Effector memory CD4-positive, alpha-beta T cell (primary cell): ENCODE results near the gene AQP12B.
"Not testable (repeated sequence)": the region's sequence is repeated elsewhere in the genome, so short reads cannot be mapped to it uniquely, and the experiment has no call there.

Experiments used
- DNase-seq, 3 donors: peaks; one replicate each; pipeline ENCODE4 v3.0.0-alpha.2; 2020
- H3K27ac ChIP-seq: 2 replicates; pipeline ENCODE4 v1.7.0; 2013; ENCODE audit warnings: mild to moderate bottlenecking, low read length, moderate library complexity; ENCODE audit not compliant: insufficient read depth, poor library complexity, severe bottlenecking
- H3K27me3 ChIP-seq: replicated peaks from 2 replicates; pipeline ENCODE4 v1.7.0; 2013; ENCODE audit warnings: mild to moderate bottlenecking, low read length; ENCODE audit not compliant: insufficient read depth, control insufficient read depth, poor library complexity, severe bottlenecking
- H3K36me3 ChIP-seq: 2 replicates; pipeline ENCODE4 v1.7.0; 2013; ENCODE audit warnings: mild to moderate bottlenecking, low read length, moderate library complexity; ENCODE audit not compliant: control insufficient read depth, insufficient read depth
- H3K4me1 ChIP-seq: 2 replicates; pipeline ENCODE4 v1.7.0; 2013; ENCODE audit warnings: low read length, mild to moderate bottlenecking; ENCODE audit not compliant: control insufficient read depth, insufficient read depth, poor library complexity, severe bottlenecking
- H3K4me3 ChIP-seq: 2 replicates; pipeline ENCODE4 v1.7.0; 2013; ENCODE audit warnings: low read length, low read depth, mild to moderate bottlenecking; ENCODE audit not compliant: insufficient read depth, poor library complexity, severe bottlenecking
- H3K9me3 ChIP-seq: 2 replicates; pipeline ENCODE4 v1.7.0; 2013; ENCODE audit warnings: mild to moderate bottlenecking, low read length, moderate library complexity; ENCODE audit not compliant: control insufficient read depth

The AQP12B gene

DNA sequence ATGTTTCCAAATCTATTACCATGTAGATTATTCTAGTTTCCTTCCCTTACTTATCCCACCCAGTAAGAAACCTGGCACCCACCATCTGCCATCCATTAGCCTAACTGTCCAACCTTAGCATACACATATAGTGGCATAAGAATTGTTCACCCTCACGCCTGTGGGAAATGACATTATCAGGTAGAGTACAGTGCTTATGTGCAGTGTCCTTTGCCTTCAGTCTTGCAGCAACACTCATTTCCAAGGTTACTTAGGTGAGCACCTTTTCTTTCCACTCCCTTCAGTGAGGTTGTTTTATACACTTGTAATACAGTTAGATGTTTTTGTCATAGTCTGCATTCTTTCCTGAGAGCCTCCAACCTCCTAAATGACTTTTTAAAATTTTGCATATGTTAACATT is 18.1 kb downstream of the AQP12B start:
- H3K4me1 ChIP-seq = no peaks in the 10 kb centered on the region
- no peaks in the 10 kb centered on the region for H3K36me3 ChIP-seq
- no peak for DNase-seq
- H3K27ac ChIP-seq = no peak overlapping the region
- H3K27me3 ChIP-seq = peaks cover 2% of the 10 kb centered on the region
- H3K4me3 ChIP-seq = no peak overlapping the region
- H3K9me3 ChIP-seq = no peaks in the 10 kb centered on the region

DNA sequence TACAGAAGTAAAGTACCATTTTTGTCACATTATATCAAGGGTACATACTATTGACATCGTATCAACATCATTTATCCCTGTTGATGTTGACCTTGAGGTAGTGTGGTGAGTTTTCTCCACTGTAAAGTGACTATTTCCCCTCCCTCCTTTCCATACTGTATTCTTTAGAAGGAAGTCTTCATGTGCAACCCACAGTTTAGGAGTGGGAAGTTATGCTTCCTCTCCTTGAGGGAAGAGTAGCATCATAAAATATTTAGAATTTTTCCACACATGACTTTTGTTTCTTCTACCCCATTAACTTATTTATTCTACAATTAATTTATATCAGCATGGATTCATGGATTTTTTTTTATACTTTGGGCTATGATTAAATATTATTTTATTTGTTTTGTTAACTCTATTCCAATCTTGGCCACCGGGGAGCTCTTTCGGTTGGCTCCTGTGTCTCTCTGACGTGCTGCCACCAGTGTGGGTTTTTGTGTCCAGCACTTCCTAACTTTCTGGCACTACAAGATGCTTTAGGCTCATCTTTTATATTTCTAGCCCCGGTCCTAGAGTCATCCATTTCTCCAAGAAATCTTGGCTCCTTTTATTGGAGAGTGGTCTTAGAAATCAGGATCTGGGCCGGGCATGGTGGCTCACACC is 19.0 kb downstream of the AQP12B start:
- Histone ChIP-seq H3K36me3 (no peaks in the 10 kb centered on the region), H3K4me3 (no peak overlapping the region), H3K27me3 (peaks cover 2% of the 10 kb centered on the region)

DNA sequence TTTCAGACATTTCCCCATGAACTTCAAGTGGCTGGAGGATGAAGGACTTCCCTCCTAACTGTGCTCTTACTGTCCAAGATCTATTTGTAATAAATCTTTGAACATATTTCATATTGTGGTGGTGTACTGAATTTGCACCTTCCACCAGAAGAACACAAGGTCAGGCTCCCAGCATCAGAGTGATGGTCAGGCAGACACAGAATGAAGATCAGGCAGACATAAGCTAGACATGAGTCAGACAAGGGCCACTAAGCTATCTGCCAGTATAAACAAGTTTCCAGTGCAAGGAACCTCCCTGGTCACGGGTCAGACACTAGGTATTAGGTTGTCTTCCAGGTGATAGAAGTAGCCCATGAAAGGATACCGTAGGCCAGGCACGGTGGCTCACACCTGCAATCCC is 20.0 kb downstream of the AQP12B start:
- H3K27ac ChIP-seq = no peak overlapping the region
- DNase-seq = no peak

More for the DNA sequence above, 19.0 kb downstream of the AQP12B start:
- no peak overlapping the region for H3K27ac ChIP-seq
- H3K9me3 ChIP-seq = no peaks in the 10 kb centered on the region
- no peak for DNase-seq
- H3K4me1 ChIP-seq = no peaks in the 10 kb centered on the region

DNA sequence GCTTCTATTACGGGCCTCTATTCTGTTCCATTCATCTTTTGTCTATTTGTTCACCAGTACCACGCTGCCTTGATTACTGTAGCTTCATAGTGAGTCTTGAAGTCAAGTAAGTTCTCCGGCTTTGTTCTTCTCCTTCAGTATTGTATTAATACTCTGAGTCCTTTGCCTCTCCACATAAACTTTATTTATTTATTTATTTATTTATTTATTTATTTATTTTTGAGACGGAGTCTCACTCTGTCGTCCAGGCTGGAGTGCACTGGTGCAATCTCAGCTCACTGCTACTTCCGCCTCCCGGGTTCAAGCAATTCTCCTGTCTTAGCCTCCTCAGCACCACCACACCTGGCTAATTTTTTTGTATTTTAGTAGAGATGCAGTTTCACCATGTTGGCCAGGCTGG is 22.8 kb downstream of the AQP12B start:
- not testable (repeated sequence) for H3K9me3 ChIP-seq, H3K27me3 ChIP-seq, H3K36me3 ChIP-seq, H3K4me3 ChIP-seq, H3K27ac ChIP-seq, DNase-seq, H3K4me1 ChIP-seq

More for the DNA sequence above, 20.0 kb downstream of the AQP12B start:
- H3K4me1 ChIP-seq = no peaks in the 10 kb centered on the region
- H3K27me3 ChIP-seq = peaks cover 2% of the 10 kb centered on the region
- H3K9me3 ChIP-seq = no peaks in the 10 kb centered on the region
- H3K4me3 ChIP-seq = no peak overlapping the region
- no peaks in the 10 kb centered on the region for H3K36me3 ChIP-seq

DNA sequence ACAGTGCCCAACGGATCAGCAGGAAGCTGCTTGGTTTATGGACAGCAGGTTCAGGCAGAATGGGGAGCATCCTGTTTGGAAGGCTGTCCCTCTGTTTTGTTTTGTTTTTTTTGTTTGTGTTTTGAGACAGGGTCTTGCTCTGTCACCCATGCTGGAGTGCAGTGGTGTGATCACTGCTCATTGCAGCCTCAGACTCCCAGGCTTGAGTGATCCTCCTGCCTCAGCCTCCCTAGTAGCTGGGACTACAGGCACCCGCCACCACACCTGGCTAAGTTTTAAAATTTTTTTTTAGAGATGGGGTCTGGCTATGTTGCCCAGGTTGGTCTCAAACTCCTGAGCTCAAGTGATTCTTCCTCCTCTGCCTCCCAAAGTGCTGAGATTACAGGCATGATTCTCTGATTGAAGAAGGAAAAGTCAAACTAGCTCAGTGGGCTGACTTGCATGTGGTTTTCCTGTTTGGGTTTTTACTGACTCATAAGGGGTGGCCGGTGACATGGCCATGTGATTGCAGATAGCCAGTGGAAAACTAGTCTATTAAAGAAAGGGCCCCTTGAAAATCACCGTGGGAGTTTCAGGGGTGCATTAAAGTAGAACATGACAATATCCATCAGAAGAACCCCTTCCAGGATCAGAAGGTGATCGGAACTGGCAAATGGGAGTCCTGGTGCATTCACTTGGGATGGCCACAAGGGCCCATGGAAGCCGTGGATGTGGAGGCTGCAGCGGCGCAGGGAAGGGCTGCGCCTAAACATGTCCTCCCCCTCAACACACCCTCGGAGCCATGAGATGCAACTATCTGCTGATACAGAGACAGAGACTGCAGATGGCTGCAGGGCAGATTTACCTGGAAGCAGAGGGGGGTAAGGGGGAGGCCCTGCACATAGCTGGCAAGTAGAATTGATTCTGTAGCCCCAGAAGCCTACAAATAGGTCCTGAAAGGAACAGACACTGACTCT is 26.5 kb downstream of the AQP12B start:
- DNase-seq = no peak
- no peak overlapping the region for H3K4me3 ChIP-seq

DNA sequence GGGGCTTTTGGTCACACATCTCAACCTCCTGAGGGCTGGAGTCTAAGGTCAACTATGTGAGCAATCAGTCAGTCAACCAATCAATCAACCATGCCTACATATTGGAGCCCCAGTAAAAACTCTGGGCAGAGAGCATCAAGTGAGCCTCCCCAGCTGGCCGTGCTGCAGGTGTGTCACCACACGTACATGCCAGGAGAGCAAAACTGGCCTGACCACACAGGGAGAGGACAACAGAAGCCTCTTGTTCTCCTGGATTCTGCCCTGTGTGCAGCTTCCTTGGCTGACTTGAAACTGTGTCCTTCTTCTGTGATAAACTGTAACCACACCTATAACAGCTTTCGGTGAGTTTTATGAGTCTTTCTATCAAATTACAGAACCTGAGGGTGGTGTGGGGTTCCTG is 31.5 kb downstream of the AQP12B start:
- DNase-seq = no peak
- no peaks in the 10 kb centered on the region for H3K9me3 ChIP-seq
- no peak overlapping the region for H3K27ac ChIP-seq
- peaks cover 10% of the 10 kb centered on the region for H3K4me1 ChIP-seq
- H3K4me3 ChIP-seq = no peak overlapping the region
- H3K27me3 ChIP-seq = no peaks in the 10 kb centered on the region
- no peaks in the 10 kb centered on the region for H3K36me3 ChIP-seq

More for the DNA sequence above, 26.5 kb downstream of the AQP12B start:
- Histone ChIP-seq H3K36me3 (no peaks in the 10 kb centered on the region), H3K27me3 (no peaks in the 10 kb centered on the region), H3K9me3 (no peaks in the 10 kb centered on the region), H3K27ac (no peak overlapping the region), H3K4me1 (peaks cover 6% of the 10 kb centered on the region)

DNA sequence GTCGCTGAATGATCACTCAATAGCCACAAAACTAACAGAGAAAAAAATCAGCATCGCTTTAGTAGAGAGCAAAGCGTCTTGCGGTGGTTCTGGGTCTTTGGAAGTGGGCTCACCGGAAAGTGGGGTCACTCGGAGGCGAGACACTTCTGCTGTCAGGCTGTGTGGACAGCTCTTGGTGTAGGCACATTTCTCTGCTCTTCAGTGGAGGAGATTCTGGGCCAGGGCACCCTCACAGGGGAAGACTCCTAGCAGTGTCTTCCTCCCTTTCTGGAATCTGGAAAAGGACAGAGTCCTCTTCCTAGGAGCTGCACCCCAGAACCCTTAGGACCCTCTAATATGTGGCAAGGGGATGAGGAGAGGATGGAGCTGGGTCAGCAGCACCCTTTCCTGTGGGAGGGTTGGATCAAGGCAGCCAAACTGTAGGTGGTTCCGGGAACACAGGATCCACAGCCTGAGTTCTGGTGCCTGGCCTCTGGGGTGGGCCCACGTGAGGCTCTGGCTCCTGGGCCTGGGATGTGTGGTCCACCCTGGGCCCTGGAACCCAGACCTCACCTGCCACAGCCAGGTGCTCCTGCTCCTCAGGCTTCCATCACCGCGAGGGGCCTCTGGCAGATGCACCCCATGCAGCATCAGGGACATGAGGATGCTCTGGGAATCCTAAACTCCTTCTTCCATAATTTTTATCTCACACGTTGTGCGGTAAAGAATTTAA is 32.3 kb downstream of the AQP12B start:
- no peaks in the 10 kb centered on the region for H3K36me3 ChIP-seq
- peaks cover 9% of the 10 kb centered on the region for H3K4me1 ChIP-seq
- no peak overlapping the region for H3K27ac ChIP-seq
- H3K27me3 ChIP-seq = no peaks in the 10 kb centered on the region
- H3K4me3 ChIP-seq = no peak overlapping the region
- no peaks in the 10 kb centered on the region for H3K9me3 ChIP-seq
- no peak for DNase-seq

DNA sequence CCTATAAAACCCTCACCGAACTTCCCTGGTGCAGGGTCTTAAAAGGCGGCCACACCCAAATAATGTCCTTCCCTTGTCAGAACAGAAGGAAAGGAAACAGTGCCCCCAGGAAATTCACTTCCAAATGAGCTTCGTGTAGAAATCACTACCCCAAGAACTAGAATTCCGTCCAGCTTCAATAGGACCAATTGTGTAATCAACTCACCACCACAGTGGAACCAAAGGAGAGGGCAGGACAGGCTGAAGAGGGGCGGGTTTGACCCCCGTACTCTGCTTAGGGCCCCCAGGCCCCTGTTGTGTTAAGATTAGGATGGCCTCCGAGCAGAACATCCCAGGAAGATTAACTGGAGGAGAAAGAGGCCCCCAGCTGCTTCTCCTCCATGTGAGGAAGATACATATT is 33.4 kb downstream of the AQP12B start:
- Histone ChIP-seq H3K27ac (no peak overlapping the region), H3K4me3 (no peak overlapping the region), H3K27me3 (no peaks in the 10 kb centered on the region), H3K36me3 (no peaks in the 10 kb centered on the region), H3K4me1 (peaks cover 7% of the 10 kb centered on the region), H3K9me3 (no peaks in the 10 kb centered on the region)
- DNase-seq = no peak

DNA sequence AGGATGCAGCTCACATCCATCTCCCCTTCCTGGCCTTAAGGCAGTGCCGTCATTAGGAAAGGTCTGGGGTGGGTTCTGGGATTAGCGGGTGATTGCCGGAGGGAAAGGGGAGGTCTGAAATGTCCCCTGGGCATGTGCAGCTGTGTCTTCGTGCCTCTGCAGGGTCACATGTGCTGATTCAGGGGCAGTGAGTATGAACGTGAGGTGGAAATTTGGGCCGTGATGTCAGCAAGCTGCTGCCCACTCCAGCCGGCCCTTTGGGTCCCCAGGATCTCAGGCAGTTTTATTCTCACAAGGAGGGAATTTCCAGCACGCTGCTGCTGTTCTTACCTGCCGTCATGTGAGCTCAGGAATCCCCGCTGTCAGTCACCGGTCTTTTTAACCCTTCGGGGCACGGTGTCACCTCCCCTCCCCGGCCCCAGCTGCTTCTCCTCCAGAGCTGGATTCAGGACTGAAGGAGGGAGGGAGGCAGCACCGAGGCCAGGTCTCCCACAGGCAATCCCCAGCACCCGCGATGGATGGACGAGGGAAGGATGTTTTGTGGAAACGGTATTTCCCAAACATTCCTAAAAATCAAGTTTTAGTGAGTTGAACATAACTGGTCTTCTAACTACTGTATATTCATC is 33.9 kb downstream of the AQP12B start:
- H3K9me3 ChIP-seq = no peaks in the 10 kb centered on the region
- H3K36me3 ChIP-seq = no peaks in the 10 kb centered on the region
- no peak overlapping the region for H3K4me3 ChIP-seq
- no peak overlapping the region for H3K27ac ChIP-seq
- no peaks in the 10 kb centered on the region for H3K27me3 ChIP-seq
- H3K4me1 ChIP-seq = peaks cover 7% of the 10 kb centered on the region
- no peak for DNase-seq
